A549 (cell line): ENCODE measurements around the gene DNAJB6. TPM values are rescaled to one million over a fixed set of nuclear protein-coding genes. Genes with fewer than 3 reads are reported as not detected.
A peak's percentile ranks its signal among the peaks of the same experiment; 100 is the strongest.

Experiments
- ATAC-seq, 2 experiments: fragments of 200-7000 bp in 1 of 2; fragments of >200 bp in 1 of 2; cut with Nextera tagmentation in 1 of 2; cut with Tn5 transposase in 1 of 2; 3 replicates each; pipeline versions ENCODE4 v1.8.0 to v1.9.1; 2018 to 2020; ENCODE audit warnings: mild to moderate bottlenecking in 1 of 2, moderate library complexity in 1 of 2
- CTCF ChIA-PET: fragments of 300-600 bp; sonication (Branson Sonifier 250); formaldehyde crosslinking; extraction: SDS; loops from one replicate; lab custom pipeline; 2021; ENCODE audit warnings: antibody characterized with exemption, inconsistent platforms; lab: Yijun Ruan, JAX
- POLR2A ChIA-PET: fragments of 350-600 bp; formaldehyde crosslinking; extraction: SDS; loops from one replicate; lab custom pipeline; 2021; ENCODE audit warnings: antibody characterized with exemption, inconsistent platforms; lab: Yijun Ruan, JAX
- DNase-seq, 2 experiments: peaks; one replicate each; pipeline versions ENCODE4 v3.0.0 to v3.0.0-alpha.2; 2011 to 2016; ENCODE audit warnings: low read depth in 1 of 2, low spot score in 1 of 2
- FAIRE-seq: peaks from 2 replicates; lab custom pipeline; 2011; peaks lifted over from hg19 to GRCh38; lab: Jason Lieb, UNC
- H3K27ac ChIP-seq, 2 experiments: fragments of >200 bp; sonication (Bioruptor Twin); formaldehyde crosslinking; 3 replicates each; pipeline ENCODE4 v1.5.1; 2016 to 2017
- H3K4me1 ChIP-seq: fragments of >200 bp; sonication (Bioruptor Twin); formaldehyde crosslinking; 3 replicates; pipeline ENCODE4 v1.6.1; 2016
- H3K4me2 ChIP-seq: fragments of >200 bp; sonication (Bioruptor Twin); formaldehyde crosslinking; 3 replicates; pipeline ENCODE4 v1.6.1; 2016
- H3K4me3 ChIP-seq: fragments of >200 bp; sonication (Bioruptor Twin); formaldehyde crosslinking; 3 replicates; pipeline ENCODE4 v1.5.1; 2016
- H3K9me3 ChIP-seq: fragments of >200 bp; sonication (Bioruptor Twin); formaldehyde crosslinking; 3 replicates; pipeline ENCODE4 v1.6.1; 2016
- BHLHE40 ChIP-seq: IDR thresholded peaks from 2 replicates; pipeline ENCODE4 v1.6.1; 2012; ENCODE audit warnings: low read depth, low read length, inconsistent platforms
- CEBPB ChIP-seq, 2 experiments: fragments of >200 bp in 1 of 2; sonication (Bioruptor Twin) in 1 of 2; formaldehyde crosslinking in 1 of 2; IDR thresholded peaks; 2 replicates each; pipeline ENCODE4 v1.6.1; 2012 to 2016
- CHD2 ChIP-seq: fragments of 150-350 bp; IDR thresholded peaks from 2 replicates; pipeline ENCODE4 v1.6.1; 2014; ENCODE audit warnings: low read length; ENCODE audit not compliant: partially characterized antibody
- HOXB13 ChIP-seq: fragments of 250-450 bp; sonication (Bioruptor Pico); IDR thresholded peaks from 2 replicates; pipeline ENCODE4 v1.5.0; 2020; ENCODE audit warnings: low read depth, mild to moderate bottlenecking, moderate library complexity
- JUN ChIP-seq, 2 experiments: fragments of >200 bp; sonication (Bioruptor Twin); formaldehyde crosslinking; IDR thresholded peaks; 2 replicates in 1 of 2; 3 replicates in 1 of 2; pipeline ENCODE4 v1.6.1; 2016 to 2017
- KDM1A ChIP-seq: fragments of 200-600 bp; sonication (generic); IDR thresholded peaks from 2 replicates; pipeline ENCODE4 v1.6.1; 2016; ENCODE audit warnings: low read depth, mild to moderate bottlenecking
- MAZ ChIP-seq: fragments of 150-350 bp; IDR thresholded peaks from 2 replicates; pipeline ENCODE4 v1.6.1; 2014; ENCODE audit warnings: antibody characterized with exemption, low read depth, low read length, borderline replicate concordance
- NFE2L2 ChIP-seq: fragments of 150-350 bp; conservative IDR thresholded peaks from 2 replicates; pipeline ENCODE4 v1.6.1; 2014; ENCODE audit warnings: low read length
- NR3C1 ChIP-seq: fragments of >200 bp; sonication (Bioruptor Twin); formaldehyde crosslinking; IDR thresholded peaks from 3 replicates; pipeline ENCODE4 v1.6.1; 2017
- POLR2AphosphoS2 ChIP-seq: conservative IDR thresholded peaks from 2 replicates; pipeline ENCODE4 v1.6.1; 2012; ENCODE audit warnings: low read length, improper control_type of control experiment, inconsistent platforms
- RAD21 ChIP-seq, 2 experiments: fragments of >200 bp in 1 of 2; sonication (Bioruptor Twin) in 1 of 2; formaldehyde crosslinking in 1 of 2; IDR thresholded peaks in 1 of 2; conservative IDR thresholded peaks in 1 of 2; 2 replicates in 1 of 2; 3 replicates in 1 of 2; pipeline ENCODE4 v1.6.1; 2012 to 2018; ENCODE audit warnings: inconsistent platforms in 1 of 2
- SMC3 ChIP-seq: fragments of >200 bp; sonication (Bioruptor Twin); formaldehyde crosslinking; IDR thresholded peaks from 3 replicates; pipeline ENCODE4 v1.6.1; 2018; ENCODE audit warnings: inconsistent platforms
- TP53 ChIP-seq: fragments of 250-450 bp; sonication (Bioruptor Pico); IDR thresholded peaks from 2 replicates; pipeline ENCODE4 v1.5.0; 2021; ENCODE audit warnings: mild to moderate bottlenecking, moderate library complexity
- ZNF302 ChIP-seq: fragments of 250-450 bp; sonication (Bioruptor Pico); IDR thresholded peaks from 2 replicates; pipeline ENCODE4 v1.9.0; 2021; ENCODE audit warnings: inconsistent platforms, mild to moderate bottlenecking, moderate library complexity
- ZSCAN20 ChIP-seq: fragments of 250-450 bp; sonication (Bioruptor Pico); IDR thresholded peaks from 2 replicates; pipeline ENCODE4 v1.8.0; 2022; ENCODE audit warnings: mild to moderate bottlenecking, moderate library complexity
- WGBS: methylation state at CpG from one replicate; pipeline ENCODE4 v1.1.6; 2017; ENCODE audit errors: missing lambda C conversion rate; 5-methylcytosine and 5-hydroxymethylcytosine counted together
- polyA plus RNA-seq, 4 experiments: library from polyadenylated mRNA; depleted of rRNA in 3 of 4; stranded (reverse); fragments of >200 nt; fragmentation: RNase III in 1 of 4; extraction: RNeasy Plus Mini Kit Qiagen cat#74134 plus additional on column Dnase treatment in 1 of 4; gene quantifications; 2 replicates in 3 of 4; 3 replicates in 1 of 4; pipeline ENCODE4 v1.2.3, GENCODE V29; 2011 to 2017
- TF ChIP-seq, protein P1 (sequence below): fragments of >200 bp; sonication (Bioruptor Twin); formaldehyde crosslinking; IDR thresholded peaks from 2 replicates; pipeline ENCODE4 v1.6.1; 2016
- TF ChIP-seq, protein P2 (sequence below): fragments of >200 bp; sonication (Bioruptor Twin); formaldehyde crosslinking; IDR thresholded peaks from 3 replicates; pipeline ENCODE4 v1.5.1; 2016
- TF ChIP-seq, protein P3 (sequence below): fragments of >200 bp; sonication (Bioruptor Twin); formaldehyde crosslinking; IDR thresholded peaks from 3 replicates; pipeline ENCODE4 v1.6.1; 2016
- TF ChIP-seq, protein P4 (sequence below): fragments of 250-450 bp; sonication (Bioruptor Pico); IDR thresholded peaks from 2 replicates; pipeline ENCODE4 v1.5.0; 2021; ENCODE audit warnings: mild to moderate bottlenecking, moderate library complexity, borderline replicate concordance

DNAJB6 gene
- polyA plus RNA-seq, 2 of the 4 experiments (the other 2 are of a cell fraction) = 117 to 136 TPM

DNA sequence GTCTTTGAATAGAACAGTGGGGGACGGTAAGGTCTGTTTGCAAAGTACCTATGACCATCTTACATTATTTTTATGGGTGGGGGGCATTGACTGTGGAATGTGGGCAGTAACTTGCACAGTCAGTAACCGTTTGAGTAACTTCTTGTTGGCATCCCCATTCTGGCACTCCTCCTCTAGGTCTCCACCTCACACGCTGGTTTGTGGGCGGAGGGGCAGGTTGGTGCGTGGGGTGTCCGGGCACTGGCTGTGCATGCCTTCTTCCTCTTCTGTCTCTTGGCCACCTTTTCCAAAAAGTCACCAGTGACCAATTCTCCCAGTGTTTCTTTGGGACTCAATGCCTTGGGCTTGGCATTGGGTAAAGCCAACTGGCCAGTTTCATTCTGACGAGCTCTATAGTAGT is 43.6 kb downstream of the DNAJB6 start:
- ATAC-seq = no peak
- Histone ChIP-seq H3K27ac (no peak overlapping the region), H3K4me2 (no peak overlapping the region), H3K9me3 (no peaks in the 10 kb centered on the region), H3K4me1 (peaks cover 18% of the 10 kb centered on the region), H3K4me3 (no peak overlapping the region)
- no peak for TF ChIP-seq RAD21 (conservative IDR thresholded peaks at IDR 0.05 in 1 of 2, IDR thresholded peaks at IDR 0.05 in 1 of 2)
- no peak for TF ChIP-seq NR3C1
- TF ChIP-seq, protein P1, sequence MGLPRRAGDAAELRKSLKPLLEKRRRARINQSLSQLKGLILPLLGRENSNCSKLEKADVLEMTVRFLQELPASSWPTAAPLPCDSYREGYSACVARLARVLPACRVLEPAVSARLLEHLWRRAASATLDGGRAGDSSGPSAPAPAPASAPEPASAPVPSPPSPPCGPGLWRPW = no peak
- TF ChIP-seq NFE2L2 = no peak
- TF ChIP-seq JUN (IDR thresholded peaks at IDR 0.05) = no peak
- no peak for TF ChIP-seq CEBPB (IDR thresholded peaks at IDR 0.05)
- no peak for TF ChIP-seq CHD2
- TF ChIP-seq, protein P2, sequence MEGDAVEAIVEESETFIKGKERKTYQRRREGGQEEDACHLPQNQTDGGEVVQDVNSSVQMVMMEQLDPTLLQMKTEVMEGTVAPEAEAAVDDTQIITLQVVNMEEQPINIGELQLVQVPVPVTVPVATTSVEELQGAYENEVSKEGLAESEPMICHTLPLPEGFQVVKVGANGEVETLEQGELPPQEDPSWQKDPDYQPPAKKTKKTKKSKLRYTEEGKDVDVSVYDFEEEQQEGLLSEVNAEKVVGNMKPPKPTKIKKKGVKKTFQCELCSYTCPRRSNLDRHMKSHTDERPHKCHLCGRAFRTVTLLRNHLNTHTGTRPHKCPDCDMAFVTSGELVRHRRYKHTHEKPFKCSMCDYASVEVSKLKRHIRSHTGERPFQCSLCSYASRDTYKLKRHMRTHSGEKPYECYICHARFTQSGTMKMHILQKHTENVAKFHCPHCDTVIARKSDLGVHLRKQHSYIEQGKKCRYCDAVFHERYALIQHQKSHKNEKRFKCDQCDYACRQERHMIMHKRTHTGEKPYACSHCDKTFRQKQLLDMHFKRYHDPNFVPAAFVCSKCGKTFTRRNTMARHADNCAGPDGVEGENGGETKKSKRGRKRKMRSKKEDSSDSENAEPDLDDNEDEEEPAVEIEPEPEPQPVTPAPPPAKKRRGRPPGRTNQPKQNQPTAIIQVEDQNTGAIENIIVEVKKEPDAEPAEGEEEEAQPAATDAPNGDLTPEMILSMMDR = no peak
- TF ChIP-seq SMC3 = no peak
- TF ChIP-seq BHLHE40 = no peak
- TF ChIP-seq TP53 (CRISPR knock-in tag) = no peak
- TF ChIP-seq, protein P3, sequence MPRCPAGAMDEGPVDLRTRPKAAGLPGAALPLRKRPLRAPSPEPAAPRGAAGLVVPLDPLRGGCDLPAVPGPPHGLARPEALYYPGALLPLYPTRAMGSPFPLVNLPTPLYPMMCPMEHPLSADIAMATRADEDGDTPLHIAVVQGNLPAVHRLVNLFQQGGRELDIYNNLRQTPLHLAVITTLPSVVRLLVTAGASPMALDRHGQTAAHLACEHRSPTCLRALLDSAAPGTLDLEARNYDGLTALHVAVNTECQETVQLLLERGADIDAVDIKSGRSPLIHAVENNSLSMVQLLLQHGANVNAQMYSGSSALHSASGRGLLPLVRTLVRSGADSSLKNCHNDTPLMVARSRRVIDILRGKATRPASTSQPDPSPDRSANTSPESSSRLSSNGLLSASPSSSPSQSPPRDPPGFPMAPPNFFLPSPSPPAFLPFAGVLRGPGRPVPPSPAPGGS = no peak
- no peak for TF ChIP-seq KDM1A
- TF ChIP-seq, protein P4, sequence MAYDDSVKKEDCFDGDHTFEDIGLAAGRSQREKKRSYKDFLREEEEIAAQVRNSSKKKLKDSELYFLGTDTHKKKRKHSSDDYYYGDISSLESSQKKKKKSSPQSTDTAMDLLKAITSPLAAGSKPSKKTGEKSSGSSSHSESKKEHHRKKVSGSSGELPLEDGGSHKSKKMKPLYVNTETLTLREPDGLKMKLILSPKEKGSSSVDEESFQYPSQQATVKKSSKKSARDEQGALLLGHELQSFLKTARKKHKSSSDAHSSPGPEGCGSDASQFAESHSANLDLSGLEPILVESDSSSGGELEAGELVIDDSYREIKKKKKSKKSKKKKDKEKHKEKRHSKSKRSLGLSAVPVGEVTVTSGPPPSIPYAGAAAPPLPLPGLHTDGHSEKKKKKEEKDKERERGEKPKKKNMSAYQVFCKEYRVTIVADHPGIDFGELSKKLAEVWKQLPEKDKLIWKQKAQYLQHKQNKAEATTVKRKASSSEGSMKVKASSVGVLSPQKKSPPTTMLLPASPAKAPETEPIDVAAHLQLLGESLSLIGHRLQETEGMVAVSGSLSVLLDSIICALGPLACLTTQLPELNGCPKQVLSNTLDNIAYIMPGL (CRISPR knock-in tag) = no peak
- no peak for TF ChIP-seq ZSCAN20
- TF ChIP-seq ZNF302 = no peak
- TF ChIP-seq MAZ = no peak
- TF ChIP-seq POLR2AphosphoS2 = no peak
- no peak for TF ChIP-seq HOXB13 (CRISPR knock-in tag)
- WGBS = 90% methylated on average over 7 of the region's 7 CpGs
- ChIA-PET CTCF (interaction anchor here (0.7 to 1.3 kb wide), 3 partner anchors 13 to 41 kb away, joined by 3 to 4 read pairs (median 3); no protein-coding TSS in a partner anchor), POLR2A (no interaction called here)
- no peak for FAIRE-seq
- no peak for DNase-seq

DNA sequence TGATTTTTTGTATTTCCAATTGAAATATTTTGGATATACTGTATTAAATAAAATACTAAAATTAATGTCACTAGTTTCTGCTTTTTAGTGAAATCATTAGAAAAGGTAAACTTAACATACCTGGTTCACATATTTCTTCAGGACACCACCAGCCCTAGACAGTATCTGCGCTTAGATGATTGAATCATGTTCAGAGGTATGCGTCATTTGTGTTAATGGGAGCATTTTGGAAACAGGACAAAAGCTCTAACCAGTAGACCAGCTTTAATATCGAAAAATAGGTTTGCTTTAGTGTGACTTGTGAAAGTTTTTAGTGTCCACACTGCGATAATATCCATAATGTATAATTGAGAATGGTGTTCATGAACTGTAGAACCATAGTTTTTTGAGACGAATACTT is 47.1 kb downstream of the DNAJB6 start:
- TF ChIP-seq HOXB13 (CRISPR knock-in tag) (no peak), ZNF302 (no peak)
- TF ChIP-seq, all 56 proteins: peak for 0
- Histone ChIP-seq H3K27ac (peak overlapping the region; percentile 71 to 80; a peak in 5 of 6 replicates), H3K4me1 (peaks cover 23% of the 10 kb centered on the region), H3K4me2 (peak overlapping the region; percentile 57), H3K9me3 (no peaks in the 10 kb centered on the region), H3K4me3 (no peak overlapping the region)
- 89% methylated on average over 5 of the region's 5 CpGs for WGBS
- FAIRE-seq = no peak
- no peak for DNase-seq
- ATAC-seq = no peak
- ChIA-PET CTCF (interaction anchor here (0.6 to 1.8 kb wide), 6 partner anchors 9 to 496 kb away, joined by 3 to 6 read pairs (median 3); no protein-coding TSS in a partner anchor), POLR2A (no interaction called here)
